Measurements from ENCODE around the gene MYO3A.
"Not testable (repeated sequence)": the region's sequence is repeated elsewhere in the genome, so short reads cannot be mapped to it uniquely, and the experiment has no call there.

MYO3A gene

DNA sequence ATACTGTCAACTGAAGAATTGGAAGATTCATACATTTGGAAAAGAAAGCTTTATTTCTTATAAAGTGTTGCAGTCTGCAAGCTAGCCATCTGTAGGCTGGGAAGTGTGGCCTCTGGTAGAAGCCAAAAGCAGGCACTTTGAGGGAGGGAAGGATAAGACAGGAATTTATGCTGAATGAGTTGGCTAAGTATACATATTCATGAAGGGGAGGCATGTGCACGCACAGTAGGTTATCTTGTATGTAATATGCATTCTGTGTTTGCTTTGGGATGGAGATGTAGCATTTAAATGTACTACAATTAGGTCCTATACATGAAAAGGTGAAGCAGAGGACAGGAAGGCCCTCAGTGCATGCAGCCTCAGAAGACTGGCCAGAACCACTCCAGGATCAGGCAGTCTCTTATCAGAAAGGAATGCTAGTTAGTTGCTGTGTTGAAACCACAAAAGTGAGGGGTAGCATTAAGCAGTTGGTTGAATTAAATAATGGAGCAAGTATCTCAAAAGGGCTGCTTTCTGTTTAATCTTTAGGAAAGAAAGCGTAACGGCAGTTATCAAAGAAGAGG, 40.9 kb downstream of the MYO3A start:
- TF ChIP-seq ZFX (IDR thresholded peaks at IDR 0.05), result no peak
- TF ChIP-seq, protein P1, sequence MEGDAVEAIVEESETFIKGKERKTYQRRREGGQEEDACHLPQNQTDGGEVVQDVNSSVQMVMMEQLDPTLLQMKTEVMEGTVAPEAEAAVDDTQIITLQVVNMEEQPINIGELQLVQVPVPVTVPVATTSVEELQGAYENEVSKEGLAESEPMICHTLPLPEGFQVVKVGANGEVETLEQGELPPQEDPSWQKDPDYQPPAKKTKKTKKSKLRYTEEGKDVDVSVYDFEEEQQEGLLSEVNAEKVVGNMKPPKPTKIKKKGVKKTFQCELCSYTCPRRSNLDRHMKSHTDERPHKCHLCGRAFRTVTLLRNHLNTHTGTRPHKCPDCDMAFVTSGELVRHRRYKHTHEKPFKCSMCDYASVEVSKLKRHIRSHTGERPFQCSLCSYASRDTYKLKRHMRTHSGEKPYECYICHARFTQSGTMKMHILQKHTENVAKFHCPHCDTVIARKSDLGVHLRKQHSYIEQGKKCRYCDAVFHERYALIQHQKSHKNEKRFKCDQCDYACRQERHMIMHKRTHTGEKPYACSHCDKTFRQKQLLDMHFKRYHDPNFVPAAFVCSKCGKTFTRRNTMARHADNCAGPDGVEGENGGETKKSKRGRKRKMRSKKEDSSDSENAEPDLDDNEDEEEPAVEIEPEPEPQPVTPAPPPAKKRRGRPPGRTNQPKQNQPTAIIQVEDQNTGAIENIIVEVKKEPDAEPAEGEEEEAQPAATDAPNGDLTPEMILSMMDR (conservative IDR thresholded peaks at IDR 0.05), result no peak
- H3K27ac ChIP-seq, result no peak overlapping the region

DNA sequence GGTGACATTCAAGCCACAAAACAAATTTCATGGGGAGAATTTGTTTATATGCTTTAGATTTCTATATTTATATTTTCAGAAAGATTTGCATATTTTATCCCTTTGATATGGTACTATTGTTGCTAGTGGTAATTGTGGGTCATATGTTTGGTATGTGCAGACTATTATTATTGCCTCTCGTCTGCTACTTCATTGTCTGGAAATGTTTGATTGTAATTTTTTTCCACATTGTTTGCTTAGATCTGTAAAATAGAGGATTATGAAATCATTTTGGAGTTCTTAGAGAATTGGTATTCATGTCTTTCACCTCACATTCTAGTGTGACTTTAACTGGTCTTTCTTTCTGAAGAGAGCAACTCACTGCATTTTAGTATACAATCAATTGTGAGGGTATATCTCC, 44.7 kb downstream of the MYO3A start:
- no peak overlapping the region for H3K27ac ChIP-seq
- TF ChIP-seq ZFX (IDR thresholded peaks at IDR 0.05), result no peak
- TF ChIP-seq, protein P1 (conservative IDR thresholded peaks at IDR 0.05), result no peak

DNA sequence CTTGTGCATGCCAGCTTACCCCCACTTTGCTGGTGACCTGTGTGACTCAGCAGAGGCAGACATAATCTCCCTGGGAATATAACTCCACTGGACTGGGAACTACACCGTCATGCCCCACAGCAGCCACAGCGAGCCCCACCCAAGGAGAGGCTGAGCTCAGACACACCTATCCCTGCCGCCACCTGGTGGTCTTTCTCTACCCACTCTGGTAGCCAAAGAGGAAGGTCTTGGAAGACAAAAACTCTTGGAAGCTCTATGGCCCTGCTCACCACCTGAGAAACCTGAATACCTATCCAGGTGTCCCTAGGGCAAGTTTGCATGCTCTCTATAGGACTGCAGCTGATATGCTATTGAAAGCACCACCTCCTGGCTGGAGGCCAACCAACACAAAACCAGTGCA, 48.1 kb downstream of the MYO3A start:
- TF ChIP-seq, protein P1 (conservative IDR thresholded peaks at IDR 0.05), result no peak
- TF ChIP-seq ZFX (IDR thresholded peaks at IDR 0.05), result no peak

DNA sequence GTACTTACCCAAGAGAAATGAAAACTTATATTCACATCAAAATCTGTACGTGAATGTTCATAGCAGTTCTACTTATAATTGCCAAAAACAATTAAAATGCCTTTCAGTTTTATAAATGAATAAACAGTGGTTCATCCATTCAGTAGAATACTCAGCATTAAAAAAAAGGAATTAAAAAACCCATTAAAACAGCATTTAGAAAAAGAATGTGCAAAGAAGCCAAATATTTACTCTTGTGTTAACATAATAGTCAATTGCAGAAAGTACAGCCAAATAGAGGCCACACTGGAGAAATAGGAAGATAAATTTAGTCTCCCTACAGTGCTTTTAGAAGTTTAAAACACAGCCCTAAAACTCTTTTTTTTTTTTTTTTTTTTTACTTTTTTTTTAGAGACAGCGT, 54.6 kb downstream of the MYO3A start:
- no peak overlapping the region for H3K27ac ChIP-seq
- TF ChIP-seq ZFX (IDR thresholded peaks at IDR 0.05), result no peak
- TF ChIP-seq, protein P1 (conservative IDR thresholded peaks at IDR 0.05), result no peak

More for the DNA sequence above, 48.1 kb downstream of the MYO3A start:
- no peak overlapping the region for H3K27ac ChIP-seq

DNA sequence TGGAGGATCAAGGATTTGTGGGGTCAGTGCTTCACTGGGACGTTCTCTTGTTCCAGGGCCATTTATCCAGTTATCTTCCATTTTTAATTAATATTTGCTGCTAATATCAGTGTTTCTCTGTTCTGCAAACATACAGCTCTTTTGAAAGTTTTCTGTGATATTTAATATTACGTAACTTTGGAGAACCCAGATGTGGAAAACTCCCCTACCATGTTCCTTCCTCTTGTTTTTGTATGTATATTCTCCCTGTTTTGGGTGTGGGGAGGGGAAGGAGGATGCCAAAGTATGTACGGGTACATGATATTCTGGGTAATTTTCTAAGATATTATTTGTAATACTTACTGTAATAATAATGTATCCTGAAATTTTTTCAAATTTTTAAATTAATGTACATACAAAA, 55.9 kb downstream of the MYO3A start:
- no peak for TF ChIP-seq ZFX (IDR thresholded peaks at IDR 0.05)
- TF ChIP-seq, protein P1 (conservative IDR thresholded peaks at IDR 0.05), result no peak
- no peak overlapping the region for H3K27ac ChIP-seq

DNA sequence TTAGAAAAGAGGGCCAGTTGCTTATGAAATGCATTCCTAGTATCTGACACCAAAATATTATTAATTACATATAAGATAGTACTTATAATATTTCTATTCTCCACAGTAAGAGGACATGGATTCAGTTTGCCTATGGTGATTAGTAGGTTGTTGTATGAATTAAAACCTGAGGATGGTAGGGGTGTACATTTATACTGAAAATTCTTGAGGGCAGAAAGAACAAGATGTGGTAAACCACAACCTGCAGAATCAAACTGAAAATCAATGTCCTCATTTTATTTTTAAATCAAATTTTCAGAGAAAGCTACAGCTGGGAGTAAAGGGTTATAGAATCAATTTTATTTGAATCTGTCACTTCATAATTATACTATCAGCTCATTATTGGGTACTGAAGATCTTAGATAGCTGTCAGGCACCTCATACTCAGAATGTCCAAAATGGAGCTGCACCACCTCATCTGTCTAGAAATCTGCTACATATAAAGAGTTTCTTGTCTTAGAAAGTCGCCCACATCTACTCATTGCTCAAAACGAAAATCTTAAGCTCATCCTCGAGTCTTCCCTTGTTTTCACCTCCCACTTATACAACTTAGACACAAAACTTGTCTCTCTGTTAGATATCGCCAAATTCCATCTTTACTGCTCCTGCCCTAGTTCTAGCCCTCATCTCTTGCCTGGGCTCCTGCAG, 65.4 kb downstream of the MYO3A start:
- TF ChIP-seq, protein P1 (conservative IDR thresholded peaks at IDR 0.05), result no peak
- no peak for TF ChIP-seq ZFX (IDR thresholded peaks at IDR 0.05)
- H3K27ac ChIP-seq, result no peak overlapping the region

DNA sequence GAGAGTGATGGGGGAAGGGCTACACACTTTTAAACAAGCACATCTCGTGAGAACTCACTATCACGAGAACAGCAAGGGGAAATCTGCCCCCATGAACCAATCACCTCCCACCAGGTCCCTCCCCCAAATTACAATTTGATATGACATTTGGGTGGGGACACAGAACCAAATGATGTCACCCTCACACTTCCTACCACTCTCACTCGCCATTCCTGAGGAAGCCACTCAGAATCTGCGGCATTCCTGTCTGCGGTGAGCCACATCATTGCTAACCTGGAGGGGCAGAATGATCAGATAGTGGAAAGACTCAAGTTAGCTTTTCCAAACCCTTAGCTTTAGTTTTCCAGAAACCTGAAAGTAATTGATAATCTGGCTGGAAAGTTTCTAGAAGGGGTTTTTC, 66.9 kb downstream of the MYO3A start:
- TF ChIP-seq, protein P1 (conservative IDR thresholded peaks at IDR 0.05), result no peak
- no peak for TF ChIP-seq ZFX (IDR thresholded peaks at IDR 0.05)
- H3K27ac ChIP-seq, result no peak overlapping the region

DNA sequence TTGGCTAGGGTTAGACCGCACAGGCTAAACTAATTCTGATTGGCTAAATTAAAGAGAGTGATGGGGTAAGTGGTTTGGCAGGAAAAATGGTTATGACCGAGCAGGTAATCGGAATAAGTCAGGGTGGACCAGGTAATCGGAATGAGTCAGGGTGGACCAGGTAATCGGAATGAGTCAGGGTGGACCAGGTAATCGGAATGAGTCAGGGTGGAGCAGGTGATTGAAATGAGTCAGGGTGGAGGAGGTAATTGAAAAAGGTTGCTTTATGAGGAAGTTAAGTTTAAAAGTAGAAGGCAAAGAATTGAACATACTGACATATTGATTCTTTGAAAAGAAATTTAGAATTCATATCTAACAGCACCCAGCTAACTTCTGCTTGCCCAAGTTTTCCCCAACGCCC, 68.4 kb downstream of the MYO3A start:
- H3K27ac ChIP-seq, result not testable (repeated sequence)
